Left lung (tissue), 10 donors: ENCODE measurements around the gene ATF5. TPM values are rescaled to one million over a fixed set of nuclear protein-coding genes. Genes with fewer than 3 reads are reported as not detected.

Experiments used
- ATAC-seq: fragments of 200-7000 bp; cut with Tn5 transposase; one replicate; pipeline ENCODE4 v1.9.1; 2020; ENCODE audit warnings: moderate library complexity
- DNase-seq, 4 donors: peaks; one replicate each; pipeline ENCODE4 v3.0.0-alpha.2; 2013 to 2020
- H3K27ac ChIP-seq, 2 donors: fragments of 200-600 bp; sonication (generic) in 1 of 2; one replicate each; pipeline versions ENCODE4 v1.5.0 to v1.8.0; 2020 to 2021
- H3K27me3 ChIP-seq, 2 donors: fragments of 200-600 bp; sonication (generic) in 1 of 2; one replicate each; pipeline versions ENCODE4 v1.5.0 to v1.8.0; 2020 to 2021
- H3K36me3 ChIP-seq, 2 donors: fragments of 200-600 bp; sonication (generic) in 1 of 2; one replicate each; pipeline versions ENCODE4 v1.5.0 to v1.8.0; 2020 to 2021
- H3K4me1 ChIP-seq, 2 donors: fragments of 200-600 bp; one replicate each; pipeline ENCODE4 v1.8.0; 2021
- H3K4me3 ChIP-seq, 2 donors: fragments of 200-600 bp; sonication (generic) in 1 of 2; one replicate each; pipeline versions ENCODE4 v1.5.0 to v1.8.0; 2020 to 2021; ENCODE audit warnings: mild to moderate bottlenecking in 1 of 2
- H3K9me3 ChIP-seq, 2 donors: fragments of 200-600 bp; sonication (generic) in 1 of 2; one replicate each; pipeline versions ENCODE4 v1.5.0 to v1.8.0; 2020 to 2021
- CTCF ChIP-seq, 2 donors: fragments of 200-600 bp; sonication (generic) in 1 of 2; IDR thresholded peaks; one replicate each; pipeline versions ENCODE4 v1.5.0 to v1.8.0; 2021; ENCODE audit warnings: antibody characterized with exemption in 2 of 2
- intact Hi-C, 2 donors: fragments of 100-400 bp; cut with DNase I; formaldehyde crosslinking; loops; one replicate each; pipeline versions ENCODE4 v1.11.2 to v1.14.2; 2022
- polyA plus RNA-seq, 6 donors: library from polyadenylated mRNA; unstranded; fragments of 120-200 nt; gene quantifications; one replicate each; pipeline ENCODE4 v1.2.1, GENCODE V29; 2013; ENCODE audit not compliant: insufficient read length in 6 of 6
- total RNA-seq, 2 donors: library from RNA; stranded (reverse); fragmentation: NEBNext Ultra II Directional; extraction: Animal tissue kit (Norgen Biotek cat#: 25700); gene quantifications; one replicate each; pipeline ENCODE4 v1.2.1, GENCODE V29; 2021
- donor health status: DM: no; HTN: yes; CAD: no.
- donor health status: DM: no; HTN: no; CAD: no.

Gene ATF5
- total and polyA plus RNA-seq, 8 donors: 17.4 to 29.6 (median 25.8) TPM

GRCh38 chr19:49949742-49950589, 21.0 kb downstream of the ATF5 start:
- no peak overlapping the region for H3K4me3 ChIP-seq
- intact Hi-C loops: no loop called here
- H3K4me1 ChIP-seq: peaks cover 1 to 36% of the 10 kb centered on the region in 2 donors
- no peak overlapping the region for H3K27ac ChIP-seq
- no peaks in the 10 kb centered on the region for H3K36me3 ChIP-seq
- H3K27me3 ChIP-seq: peaks cover 0 to 8% of the 10 kb centered on the region in 2 donors
- no peak for TF ChIP-seq CTCF (IDR thresholded peaks at IDR 0.05)
- no peaks in the 10 kb centered on the region for H3K9me3 ChIP-seq
- ATAC-seq (no peak), DNase-seq (peak in 1 of 4 donors; percentile 37)

- H3K36me3 ChIP-seq: no peaks in the 10 kb centered on the region
- ATAC-seq (no peak), DNase-seq (peak in 1 of 4 donors; percentile 10)
- peaks cover 0 to 9% of the 10 kb centered on the region in 2 donors for H3K27me3 ChIP-seq
- H3K9me3 ChIP-seq: no peaks in the 10 kb centered on the region
- no peak for TF ChIP-seq CTCF (IDR thresholded peaks at IDR 0.05)
- H3K4me1 ChIP-seq: peaks cover 4 to 42% of the 10 kb centered on the region in 2 donors
- intact Hi-C loops: no loop called here
- no peak overlapping the region for H3K4me3 ChIP-seq
- no peak overlapping the region for H3K27ac ChIP-seq
Measured at GRCh38 chr19:49950590-49950948, 21.6 kb downstream of the ATF5 start.

- DNase-seq (peak in 1 of 4 donors; percentile 12), ATAC-seq (no peak)
- TF ChIP-seq CTCF (IDR thresholded peaks at IDR 0.05): no peak
- intact Hi-C loops: no loop called here
- no peak overlapping the region for H3K27ac ChIP-seq
- no peak overlapping the region for H3K4me3 ChIP-seq
- no peaks in the 10 kb centered on the region for H3K36me3 ChIP-seq
- no peaks in the 10 kb centered on the region for H3K9me3 ChIP-seq
- H3K27me3 ChIP-seq: peaks cover 0 to 13% of the 10 kb centered on the region in 2 donors
- H3K4me1 ChIP-seq: peaks cover 4 to 46% of the 10 kb centered on the region in 2 donors
Measured at GRCh38 chr19:49950956-49951526, 22.0 kb downstream of the ATF5 start.

GRCh38 chr19:49951806-49952478, 22.9 kb downstream of the ATF5 start:
- H3K27me3 ChIP-seq: peaks cover 0 to 16% of the 10 kb centered on the region in 2 donors
- peak in 1 of 4 donors; percentile 37 for DNase-seq
- no peak for TF ChIP-seq CTCF (IDR thresholded peaks at IDR 0.05)
- H3K27ac ChIP-seq: no peak overlapping the region
- H3K4me1 ChIP-seq: peaks cover 4 to 50% of the 10 kb centered on the region in 2 donors
- no peak for ATAC-seq
- H3K36me3 ChIP-seq: no peaks in the 10 kb centered on the region
- intact Hi-C loops: no loop called here
- H3K9me3 ChIP-seq: no peaks in the 10 kb centered on the region
- no peak overlapping the region for H3K4me3 ChIP-seq

- DNase-seq: no peak
- intact Hi-C loops: no loop called here
- Histone ChIP-seq H3K27me3 (peaks cover 0 to 21% of the 10 kb centered on the region in 2 donors), H3K9me3 (no peaks in the 10 kb centered on the region), H3K4me1 (peaks cover 4 to 50% of the 10 kb centered on the region in 2 donors), H3K36me3 (no peaks in the 10 kb centered on the region), H3K27ac (no peak overlapping the region), H3K4me3 (no peak overlapping the region)
- no peak for ATAC-seq
- TF ChIP-seq CTCF (IDR thresholded peaks at IDR 0.05): no peak
Measured at GRCh38 chr19:49952479-49952836, 23.5 kb downstream of the ATF5 start.
